Measurements from ENCODE around the gene MCF2L. TPM values are rescaled to one million over a fixed set of nuclear protein-coding genes. Genes with fewer than 3 reads are reported as not detected.

Gene MCF2L
- total RNA-seq, 1 experiment from 2014 or later: 21.3 TPM

GRCh38 chr13:112987682-112988024 is 18.6 kb downstream of the MCF2L start:
- no peaks in the 10 kb centered on the region for H3K36me3 ChIP-seq (replicated peaks; ENCODE audit: control insufficient read depth, insufficient read depth, low read length)
- no peaks in the 10 kb centered on the region for H3K27me3 ChIP-seq (ENCODE audit: control insufficient read depth, insufficient read depth, low read length)
- no peak overlapping the region for H3K4me3 ChIP-seq (ENCODE audit: insufficient read depth, low read depth, low read length)
- DNase-seq: no peak

GRCh38 chr13:112990783-112991182 is 21.8 kb downstream of the MCF2L start:
- DNase-seq: peak; percentile 86
- H3K36me3 ChIP-seq (replicated peaks; ENCODE audit: control insufficient read depth, insufficient read depth, low read length): no peaks in the 10 kb centered on the region
- no peak overlapping the region for H3K4me3 ChIP-seq (ENCODE audit: insufficient read depth, low read depth, low read length)
- H3K27me3 ChIP-seq (ENCODE audit: control insufficient read depth, insufficient read depth, low read length): no peaks in the 10 kb centered on the region

DNA sequence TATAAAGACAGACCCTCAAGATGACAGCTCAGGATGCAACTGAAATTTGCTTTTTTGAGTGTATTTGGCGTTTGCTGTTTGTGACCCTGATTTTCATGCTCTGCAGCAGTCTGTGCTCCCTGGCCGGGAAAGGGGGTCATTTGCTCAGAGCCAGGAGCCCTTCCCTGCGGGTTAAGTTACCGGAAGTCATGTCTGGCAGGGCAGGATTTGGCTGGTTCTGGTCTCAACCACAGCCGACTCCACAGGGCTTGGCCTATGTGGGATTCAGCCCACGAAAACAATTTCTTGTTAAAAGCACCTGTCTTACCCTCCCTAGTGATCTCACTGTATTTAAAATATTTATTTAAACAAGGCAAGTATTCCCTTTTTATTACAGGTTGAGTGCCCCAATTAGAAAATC is 22.6 kb downstream of the MCF2L start:
- Histone ChIP-seq H3K36me3 (replicated peaks; ENCODE audit: control insufficient read depth, insufficient read depth, low read length) (no peaks in the 10 kb centered on the region), H3K27me3 (ENCODE audit: control insufficient read depth, insufficient read depth, low read length) (no peaks in the 10 kb centered on the region), H3K4me3 (ENCODE audit: insufficient read depth, low read depth, low read length) (no peak overlapping the region)
- DNase-seq: no peak

DNA sequence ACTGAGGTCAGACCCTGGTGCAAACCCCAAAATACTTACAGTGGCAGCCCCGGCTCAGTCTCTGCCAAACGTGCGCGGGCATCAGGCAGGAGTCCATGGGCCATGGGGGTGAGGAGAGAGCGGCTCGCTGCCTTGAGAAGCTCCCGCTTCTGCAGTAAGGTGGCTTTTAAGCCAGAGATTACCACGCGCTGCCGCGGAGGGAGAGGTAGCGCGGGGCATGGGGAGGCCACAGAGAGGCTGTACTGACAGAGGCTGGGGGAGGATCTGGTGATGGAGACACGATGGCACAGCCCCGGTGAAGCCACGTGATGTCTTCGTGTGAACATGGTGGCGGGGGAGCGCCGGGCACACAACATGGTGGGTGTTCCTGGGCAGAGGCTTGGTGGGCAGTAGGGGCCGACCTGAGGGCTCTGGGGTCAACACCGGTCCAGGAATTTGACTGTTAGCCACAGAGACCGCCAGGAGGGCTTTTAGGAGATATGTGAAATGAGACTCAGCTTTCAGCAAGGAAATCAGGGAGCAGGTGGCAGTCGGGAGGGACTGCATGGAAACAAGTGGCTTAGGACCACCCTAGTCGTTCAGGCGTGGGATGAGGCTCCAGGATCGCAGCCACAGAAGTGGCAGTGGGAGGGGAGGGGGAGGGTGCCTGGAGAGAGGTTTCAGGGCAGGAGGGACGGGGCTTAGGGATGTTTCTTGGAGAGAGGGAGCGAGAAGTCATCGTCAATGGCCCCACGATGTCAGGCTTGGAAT is 24.1 kb downstream of the MCF2L start:
- Histone ChIP-seq H3K27me3 (ENCODE audit: control insufficient read depth, insufficient read depth, low read length) (no peaks in the 10 kb centered on the region), H3K4me3 (ENCODE audit: insufficient read depth, low read depth, low read length) (no peak overlapping the region), H3K36me3 (replicated peaks; ENCODE audit: control insufficient read depth, insufficient read depth, low read length) (no peaks in the 10 kb centered on the region)
- DNase-seq: no peak

DNA sequence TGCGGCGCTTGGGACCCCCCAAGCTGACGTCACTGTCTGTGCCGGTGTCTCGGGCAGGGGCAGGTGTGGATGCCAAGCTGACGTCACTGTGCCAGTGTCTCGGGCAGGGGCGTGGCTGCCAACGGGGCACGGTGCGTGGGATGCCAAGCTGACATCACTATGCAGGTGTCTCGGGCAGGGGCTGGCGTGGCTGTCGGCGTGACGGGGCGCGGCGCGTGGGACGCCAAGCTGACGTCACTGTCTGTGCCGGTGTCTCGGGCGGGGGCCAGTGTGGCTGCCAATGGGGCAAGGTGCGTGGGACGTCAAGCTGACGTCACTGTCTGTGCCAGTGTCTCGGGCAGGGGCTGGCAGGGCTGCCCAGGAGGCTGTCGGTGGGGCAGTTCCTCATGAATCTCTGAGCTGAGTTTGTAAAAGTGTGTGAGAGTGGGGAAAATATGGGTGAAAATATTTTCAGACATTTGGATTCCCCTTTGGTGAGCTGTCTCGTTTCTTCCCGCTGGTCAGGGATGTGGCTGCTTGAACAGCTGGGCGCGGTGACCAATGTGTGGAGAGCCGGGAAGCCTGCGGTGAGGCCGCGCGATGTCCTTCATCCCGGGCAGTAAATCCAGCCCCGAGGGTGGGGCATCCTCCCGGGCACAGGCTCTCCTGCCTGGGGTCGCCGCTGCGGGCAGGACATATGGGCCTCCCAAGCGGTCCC is 25.2 kb downstream of the MCF2L start:
- DNase-seq: no peak
- no peaks in the 10 kb centered on the region for H3K27me3 ChIP-seq (ENCODE audit: control insufficient read depth, insufficient read depth, low read length)

GRCh38 chr13:112994781-112995355 is 25.9 kb downstream of the MCF2L start:
- no peaks in the 10 kb centered on the region for H3K27me3 ChIP-seq (ENCODE audit: control insufficient read depth, insufficient read depth, low read length)
- no peak overlapping the region for H3K4me3 ChIP-seq (ENCODE audit: insufficient read depth, low read depth, low read length)
- no peaks in the 10 kb centered on the region for H3K36me3 ChIP-seq (replicated peaks; ENCODE audit: control insufficient read depth, insufficient read depth, low read length)
- DNase-seq: no peak

More for the DNA sequence above, 25.2 kb downstream of the MCF2L start:
- no peaks in the 10 kb centered on the region for H3K36me3 ChIP-seq (replicated peaks; ENCODE audit: control insufficient read depth, insufficient read depth, low read length)
- H3K4me3 ChIP-seq (ENCODE audit: insufficient read depth, low read depth, low read length): no peak overlapping the region

DNA sequence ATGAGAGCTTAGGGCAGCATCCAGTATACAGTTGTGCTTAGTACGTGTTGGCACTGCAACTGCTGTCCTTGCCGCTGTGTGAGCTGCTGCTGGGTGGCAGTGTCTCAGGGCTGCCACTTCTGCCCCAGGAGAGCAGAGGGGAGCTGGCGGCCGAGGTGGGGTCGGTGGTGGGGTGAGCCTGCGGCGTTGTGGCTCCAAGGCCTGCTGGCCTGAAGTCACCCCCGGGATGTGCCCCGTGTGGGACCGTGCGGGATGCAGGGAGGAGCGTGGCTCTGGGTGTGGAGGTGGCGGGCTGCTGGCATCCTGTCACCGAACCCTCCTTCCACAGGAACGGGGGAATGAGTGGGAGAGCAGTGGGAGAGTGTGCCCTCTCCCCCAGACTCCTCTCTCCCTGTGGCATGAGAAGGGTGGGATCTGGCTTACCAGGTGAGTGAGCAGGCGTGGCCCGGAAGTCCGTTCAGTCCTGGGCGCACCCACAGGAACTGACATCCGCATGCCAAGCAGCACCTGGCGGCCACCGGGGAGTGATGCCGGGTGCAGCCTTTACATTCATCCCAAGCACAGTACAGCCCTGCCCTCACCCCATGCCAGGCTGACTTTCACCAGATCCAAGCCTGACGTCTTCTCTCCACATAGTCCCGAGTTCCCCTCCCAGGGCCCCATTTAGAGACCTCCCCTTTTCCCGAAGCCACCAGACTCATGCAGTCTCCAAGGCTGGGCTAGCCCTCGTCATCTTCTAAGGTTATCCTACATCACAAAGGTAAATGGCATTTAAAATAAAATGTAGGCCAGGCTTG is 26.6 kb downstream of the MCF2L start:
- Histone ChIP-seq H3K36me3 (replicated peaks; ENCODE audit: control insufficient read depth, insufficient read depth, low read length) (no peaks in the 10 kb centered on the region), H3K4me3 (ENCODE audit: insufficient read depth, low read depth, low read length) (no peak overlapping the region), H3K27me3 (ENCODE audit: control insufficient read depth, insufficient read depth, low read length) (no peaks in the 10 kb centered on the region)
- DNase-seq: no peak

DNA sequence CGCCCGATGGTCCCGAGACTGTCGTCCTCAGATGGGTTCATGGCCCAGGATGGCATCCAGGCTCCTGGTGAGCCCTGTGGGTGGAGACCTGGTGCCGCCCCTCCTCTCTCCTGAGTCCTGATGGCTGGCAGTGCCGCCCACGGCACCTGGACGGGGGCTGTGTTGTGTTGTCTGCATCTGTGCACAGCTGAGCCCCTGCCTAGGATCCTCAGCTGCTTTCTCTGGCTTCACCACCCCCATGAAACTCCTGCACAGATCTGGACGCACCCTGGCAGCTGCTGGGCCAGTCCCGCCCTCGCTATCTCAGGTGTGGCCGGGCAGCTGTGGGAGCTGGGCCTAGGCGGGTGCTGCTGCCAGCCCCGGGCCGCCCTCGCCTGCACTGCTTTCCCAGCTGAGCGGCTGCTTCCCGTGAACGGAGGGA is 27.7 kb downstream of the MCF2L start:
- H3K27me3 ChIP-seq (ENCODE audit: control insufficient read depth, insufficient read depth, low read length): no peaks in the 10 kb centered on the region
- DNase-seq: no peak

GRCh38 chr13:112997188-112998130 is 28.4 kb downstream of the MCF2L start:
- Histone ChIP-seq H3K27me3 (ENCODE audit: control insufficient read depth, insufficient read depth, low read length) (no peaks in the 10 kb centered on the region), H3K36me3 (replicated peaks; ENCODE audit: control insufficient read depth, insufficient read depth, low read length) (no peaks in the 10 kb centered on the region), H3K4me3 (ENCODE audit: insufficient read depth, low read depth, low read length) (no peak overlapping the region)
- no peak for DNase-seq

More for the DNA sequence above, 27.7 kb downstream of the MCF2L start:
- Histone ChIP-seq H3K36me3 (replicated peaks; ENCODE audit: control insufficient read depth, insufficient read depth, low read length) (no peaks in the 10 kb centered on the region), H3K4me3 (ENCODE audit: insufficient read depth, low read depth, low read length) (no peak overlapping the region)

DNA sequence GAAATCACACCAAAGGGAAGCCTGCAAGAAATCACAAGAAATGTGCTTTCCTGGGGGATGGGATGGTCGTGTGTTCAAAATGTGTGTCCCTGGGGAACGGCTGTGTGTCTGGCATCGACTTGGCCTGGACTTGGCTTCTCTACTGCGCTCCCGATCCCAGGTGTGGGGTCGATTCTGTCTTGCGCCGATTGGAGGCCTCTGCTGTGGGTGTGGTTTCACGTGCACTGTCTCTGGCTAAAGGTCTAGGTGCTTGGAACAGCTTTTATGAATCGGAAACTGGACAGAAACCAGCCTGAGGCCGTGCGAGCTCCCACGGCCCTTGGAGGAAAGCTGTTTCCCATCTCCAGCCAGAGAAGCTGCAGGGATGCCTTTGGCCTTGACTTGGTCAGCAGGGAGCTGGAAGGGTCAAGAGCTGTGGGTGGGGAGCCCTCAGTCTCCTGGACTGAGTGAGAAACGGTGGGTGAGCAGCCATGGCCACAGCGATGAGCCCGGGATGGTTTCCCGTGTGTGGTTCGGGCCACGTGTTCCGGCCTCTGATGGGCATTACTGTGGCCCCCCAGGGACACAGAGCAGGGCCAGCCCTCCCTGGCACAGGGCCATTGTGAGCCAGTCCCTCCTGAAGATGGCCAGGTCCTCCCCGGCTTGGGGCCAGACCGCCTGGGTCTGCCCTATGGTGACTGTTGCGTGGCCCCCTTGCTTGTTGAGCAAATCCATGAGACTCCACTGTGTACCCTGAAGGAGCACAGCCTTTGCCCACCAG is 29.7 kb downstream of the MCF2L start:
- Histone ChIP-seq H3K4me3 (ENCODE audit: insufficient read depth, low read depth, low read length) (no peak overlapping the region), H3K36me3 (replicated peaks; ENCODE audit: control insufficient read depth, insufficient read depth, low read length) (no peaks in the 10 kb centered on the region), H3K27me3 (ENCODE audit: control insufficient read depth, insufficient read depth, low read length) (no peaks in the 10 kb centered on the region)
- DNase-seq: no peak

GRCh38 chr13:112999414-113000177 is 30.6 kb downstream of the MCF2L start:
- Histone ChIP-seq H3K4me3 (ENCODE audit: insufficient read depth, low read depth, low read length) (no peak overlapping the region), H3K27me3 (ENCODE audit: control insufficient read depth, insufficient read depth, low read length) (no peaks in the 10 kb centered on the region), H3K36me3 (replicated peaks; ENCODE audit: control insufficient read depth, insufficient read depth, low read length) (no peaks in the 10 kb centered on the region)
- DNase-seq: no peak

GRCh38 chr13:113000575-113000974 is 31.6 kb downstream of the MCF2L start:
- Histone ChIP-seq H3K27me3 (ENCODE audit: control insufficient read depth, insufficient read depth, low read length) (no peaks in the 10 kb centered on the region), H3K36me3 (replicated peaks; ENCODE audit: control insufficient read depth, insufficient read depth, low read length) (no peaks in the 10 kb centered on the region), H3K4me3 (ENCODE audit: insufficient read depth, low read depth, low read length) (no peak overlapping the region)
- DNase-seq: no peak
